Progenitor cell of endocrine pancreas (in vitro differentiated cells): Measurements from ENCODE around the gene IL26. TPM values are rescaled to one million over a fixed set of nuclear protein-coding genes. Genes with fewer than 3 reads are reported as not detected.

ENCODE experiments used
- DNase-seq: peaks from one replicate; pipeline ENCODE4 v3.0.0; 2021; ENCODE audit warnings: low spot score; ENCODE audit not compliant: unreplicated experiment
- H3K27ac Mint-ChIP-seq: 2 replicates; pipeline ENCODE4 v1.8.0; 2021; ENCODE audit warnings: mild to moderate bottlenecking, moderate library complexity, mixed read lengths
- H3K27me3 Mint-ChIP-seq: 2 replicates; pipeline ENCODE4 v1.8.0; 2021; ENCODE audit warnings: mixed read lengths
- H3K36me3 Mint-ChIP-seq: 2 replicates; pipeline ENCODE4 v1.8.0; 2022; ENCODE audit warnings: mixed read lengths; ENCODE audit not compliant: insufficient read depth
- H3K4me1 Mint-ChIP-seq: 2 replicates; pipeline ENCODE4 v1.8.0; 2021; ENCODE audit warnings: low read depth, mixed read lengths
- H3K4me3 Mint-ChIP-seq: 2 replicates; pipeline ENCODE4 v1.8.0; 2021; ENCODE audit warnings: low read depth, mild to moderate bottlenecking, moderate library complexity, mixed read lengths
- H3K9me3 Mint-ChIP-seq: 2 replicates; pipeline ENCODE4 v1.8.0; 2021; ENCODE audit warnings: low read depth, mixed read lengths
- total RNA-seq: library from RNA; stranded (reverse); gene quantifications from 2 replicates; pipeline ENCODE4 v1.2.1, GENCODE V29; 2021
- TF ChIP-seq, protein P1 (sequence below): fragments of 200-600 bp; sonication (generic); IDR thresholded peaks from one replicate; pipeline ENCODE4 v1.5.0; 2021; ENCODE audit warnings: antibody characterized with exemption, mild to moderate bottlenecking; ENCODE audit not compliant: unreplicated experiment

Gene IL26
- total RNA-seq, 1 donor from 2014 or later = not detected

DNA sequence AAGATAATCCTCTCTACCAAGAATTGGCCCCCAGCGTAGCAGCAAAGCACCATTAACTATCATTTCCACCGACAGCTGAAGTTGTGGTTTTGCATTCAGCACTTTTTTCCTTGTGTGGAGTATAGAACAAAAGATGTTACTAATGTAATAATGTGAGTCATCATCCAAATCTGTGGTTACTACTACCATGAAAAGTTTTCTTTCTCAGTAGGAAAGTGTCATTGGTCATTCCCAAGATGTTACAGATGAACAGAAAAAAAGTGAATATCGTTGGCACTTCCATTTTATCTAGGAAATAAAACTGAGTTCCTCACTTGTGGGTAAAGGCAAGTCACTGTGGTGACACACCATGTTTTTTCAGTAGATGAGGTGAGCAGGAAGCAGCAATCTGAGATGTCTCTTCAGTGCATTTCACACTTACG lies 35.8 kb downstream of the IL26 start:
- TF ChIP-seq, protein P1, sequence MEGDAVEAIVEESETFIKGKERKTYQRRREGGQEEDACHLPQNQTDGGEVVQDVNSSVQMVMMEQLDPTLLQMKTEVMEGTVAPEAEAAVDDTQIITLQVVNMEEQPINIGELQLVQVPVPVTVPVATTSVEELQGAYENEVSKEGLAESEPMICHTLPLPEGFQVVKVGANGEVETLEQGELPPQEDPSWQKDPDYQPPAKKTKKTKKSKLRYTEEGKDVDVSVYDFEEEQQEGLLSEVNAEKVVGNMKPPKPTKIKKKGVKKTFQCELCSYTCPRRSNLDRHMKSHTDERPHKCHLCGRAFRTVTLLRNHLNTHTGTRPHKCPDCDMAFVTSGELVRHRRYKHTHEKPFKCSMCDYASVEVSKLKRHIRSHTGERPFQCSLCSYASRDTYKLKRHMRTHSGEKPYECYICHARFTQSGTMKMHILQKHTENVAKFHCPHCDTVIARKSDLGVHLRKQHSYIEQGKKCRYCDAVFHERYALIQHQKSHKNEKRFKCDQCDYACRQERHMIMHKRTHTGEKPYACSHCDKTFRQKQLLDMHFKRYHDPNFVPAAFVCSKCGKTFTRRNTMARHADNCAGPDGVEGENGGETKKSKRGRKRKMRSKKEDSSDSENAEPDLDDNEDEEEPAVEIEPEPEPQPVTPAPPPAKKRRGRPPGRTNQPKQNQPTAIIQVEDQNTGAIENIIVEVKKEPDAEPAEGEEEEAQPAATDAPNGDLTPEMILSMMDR = no peak
- no peak for DNase-seq
- no peak overlapping the region for H3K4me3 Mint-ChIP-seq
- H3K36me3 Mint-ChIP-seq = no peaks in the 10 kb centered on the region
- peaks cover 5% of the 10 kb centered on the region for H3K4me1 Mint-ChIP-seq
- no peaks in the 10 kb centered on the region for H3K9me3 Mint-ChIP-seq
- peaks cover 4% of the 10 kb centered on the region for H3K27me3 Mint-ChIP-seq
- H3K27ac Mint-ChIP-seq = no peak overlapping the region

DNA sequence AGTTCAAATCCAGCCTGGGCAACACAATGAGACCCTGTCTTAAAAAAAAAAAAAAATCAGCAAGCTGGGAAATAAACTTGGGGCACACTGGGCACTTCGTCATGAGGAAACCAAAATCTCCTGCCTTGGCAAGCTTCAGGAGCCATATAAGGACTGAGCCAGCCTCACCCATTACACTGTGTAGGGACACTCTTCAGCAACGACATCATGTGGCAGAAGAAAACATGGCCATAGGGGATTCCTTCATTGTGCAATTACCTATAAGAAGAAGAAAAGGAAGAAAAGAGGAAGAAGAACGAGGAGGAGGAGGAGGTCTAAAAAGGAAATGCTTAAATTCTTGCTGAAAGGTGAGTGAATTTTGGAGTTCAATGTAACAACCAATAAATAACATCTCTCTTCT lies 40.0 kb downstream of the IL26 start:
- no peak overlapping the region for H3K4me3 Mint-ChIP-seq
- no peak for DNase-seq
- no peaks in the 10 kb centered on the region for H3K27me3 Mint-ChIP-seq
- H3K27ac Mint-ChIP-seq = no peak overlapping the region
- H3K36me3 Mint-ChIP-seq = no peaks in the 10 kb centered on the region
- H3K9me3 Mint-ChIP-seq = no peaks in the 10 kb centered on the region
- peaks cover 2% of the 10 kb centered on the region for H3K4me1 Mint-ChIP-seq
- TF ChIP-seq, protein P1 = no peak

GRCh38 chr12:68180792-68181744 lies 44.5 kb downstream of the IL26 start:
- Mint-ChIP-seq H3K36me3 (no peaks in the 10 kb centered on the region), H3K4me1 (no peaks in the 10 kb centered on the region), H3K27me3 (no peaks in the 10 kb centered on the region), H3K27ac (no peak overlapping the region), H3K4me3 (no peak overlapping the region), H3K9me3 (no peaks in the 10 kb centered on the region)
- DNase-seq = no peak
- TF ChIP-seq, protein P1 = no peak

GRCh38 chr12:68178774-68179439 lies 46.7 kb downstream of the IL26 start:
- H3K27me3 Mint-ChIP-seq = no peaks in the 10 kb centered on the region
- H3K4me1 Mint-ChIP-seq = no peaks in the 10 kb centered on the region
- no peak for DNase-seq
- TF ChIP-seq, protein P1 = no peak
- H3K9me3 Mint-ChIP-seq = no peaks in the 10 kb centered on the region
- H3K36me3 Mint-ChIP-seq = no peaks in the 10 kb centered on the region
- H3K4me3 Mint-ChIP-seq = no peak overlapping the region
- no peak overlapping the region for H3K27ac Mint-ChIP-seq

DNA sequence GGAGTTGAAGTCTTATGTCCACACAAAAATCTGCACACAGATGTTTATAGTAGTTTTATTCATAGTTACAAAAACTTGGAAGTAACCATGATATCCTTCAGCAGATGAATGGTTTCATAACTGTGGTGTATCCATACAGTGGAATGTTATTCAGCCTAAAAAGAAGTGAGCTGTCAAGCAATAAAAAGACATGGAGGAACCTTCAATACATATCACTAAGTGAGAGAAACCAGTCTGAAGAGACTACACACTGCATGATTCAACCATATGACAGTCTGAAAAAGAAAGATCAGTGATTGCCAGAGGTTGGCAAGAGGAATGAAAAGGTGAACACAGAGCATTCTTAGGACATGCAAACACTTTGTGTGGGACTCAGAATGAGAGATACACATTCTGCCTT lies 47.4 kb downstream of the IL26 start:
- H3K27me3 Mint-ChIP-seq = no peaks in the 10 kb centered on the region
- no peaks in the 10 kb centered on the region for H3K36me3 Mint-ChIP-seq
- TF ChIP-seq, protein P1 = no peak
- H3K4me3 Mint-ChIP-seq = no peak overlapping the region
- H3K9me3 Mint-ChIP-seq = no peaks in the 10 kb centered on the region
- no peaks in the 10 kb centered on the region for H3K4me1 Mint-ChIP-seq
- no peak for DNase-seq
- no peak overlapping the region for H3K27ac Mint-ChIP-seq
